ENCODE results near the gene NTMT1.
A peak's percentile ranks its signal among the peaks of the same experiment; 100 is the strongest.
"Not testable (repeated sequence)": the region's sequence is repeated elsewhere in the genome, so short reads cannot be mapped to it uniquely, and the experiment has no call there.

The NTMT1 gene

DNA sequence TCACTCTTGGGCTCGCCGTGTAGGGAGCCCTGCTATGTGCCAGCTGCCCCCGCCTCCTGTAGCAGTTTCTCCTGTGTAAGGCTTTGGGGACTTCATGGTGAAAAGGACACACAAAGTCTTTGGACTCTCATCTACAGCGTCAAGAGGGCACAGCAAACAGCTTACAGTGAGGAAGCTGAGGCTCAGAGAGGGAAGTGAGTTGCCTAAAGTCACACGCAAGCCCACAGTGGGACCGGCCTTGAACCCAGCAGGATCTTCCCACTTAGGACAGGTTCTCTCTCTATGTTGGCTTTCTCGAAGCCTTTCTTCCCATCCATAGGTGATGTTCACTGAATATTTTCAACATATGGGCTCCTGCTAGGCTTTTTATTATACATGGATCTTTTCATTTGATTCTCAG, 29.7 kb downstream of the NTMT1 start:
- DNase-seq, result no peak

DNA sequence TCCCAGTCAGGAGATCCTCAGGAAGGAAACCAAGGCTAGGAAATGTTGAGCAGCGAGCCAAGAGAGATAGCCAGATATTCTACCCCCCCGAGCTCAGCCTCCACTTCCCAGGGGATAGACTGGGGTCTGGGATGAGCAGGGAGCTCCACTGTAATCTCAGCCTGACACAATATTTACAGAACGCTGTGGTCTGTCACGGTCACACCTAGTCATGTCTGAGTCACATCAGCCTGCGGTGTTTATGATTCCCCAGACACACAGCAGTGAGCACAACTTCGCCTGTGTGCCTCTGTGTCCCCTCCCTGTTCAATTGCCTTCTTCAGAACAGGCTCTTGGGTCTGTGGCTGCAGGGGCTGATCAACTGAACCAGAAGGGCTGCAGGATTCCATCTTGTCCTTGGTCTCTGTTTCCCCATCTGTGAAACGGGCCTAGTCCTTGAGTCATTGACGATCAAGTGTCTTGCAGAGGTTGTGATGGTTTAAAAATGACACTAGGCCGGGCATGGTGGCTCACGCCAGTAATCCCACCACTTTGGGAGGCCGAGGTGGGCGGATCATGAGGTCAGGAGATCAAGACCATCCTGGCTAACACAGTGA, 30.9 kb downstream of the NTMT1 start:
- DNase-seq, result no peak

- DNase-seq, result no peak
These were observed 35.1 kb downstream of the NTMT1 start for GRCh38 chr9:129661029-129661428.

GRCh38 chr9:129662239-129662638, 36.3 kb downstream of the NTMT1 start:
- DNase-seq, result not testable (repeated sequence)

- no peak for DNase-seq
These were observed 38.9 kb downstream of the NTMT1 start for GRCh38 chr9:129664746-129665388.

DNA sequence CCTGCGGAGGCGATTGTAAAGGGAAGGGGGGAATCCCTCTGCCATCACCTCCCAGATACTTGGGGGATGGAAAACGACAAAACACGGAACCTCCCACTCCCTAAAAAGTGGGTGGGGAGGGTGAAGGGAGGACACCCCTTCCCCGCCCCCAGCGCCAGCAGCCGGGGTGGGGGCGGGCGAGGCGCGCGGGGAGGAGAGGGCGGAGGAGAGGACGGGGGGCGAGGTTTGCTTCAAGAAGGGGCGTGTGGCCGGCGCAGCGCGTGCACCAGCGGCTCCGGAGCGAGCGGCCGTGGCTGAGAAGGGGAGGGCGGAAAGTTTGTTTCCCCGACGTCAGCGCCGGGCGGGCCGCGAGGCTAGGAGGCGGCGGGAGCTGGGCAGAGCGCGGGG, 39.4 kb downstream of the NTMT1 start, which contains the start of gene PRRX2:
PRRX2 (plus strand) TSS at position 259 of the 387 bp plus-strand sequence. CDS start 221 bp downstream, outside the sequence.
- peak; percentile 6 for DNase-seq

DNA sequence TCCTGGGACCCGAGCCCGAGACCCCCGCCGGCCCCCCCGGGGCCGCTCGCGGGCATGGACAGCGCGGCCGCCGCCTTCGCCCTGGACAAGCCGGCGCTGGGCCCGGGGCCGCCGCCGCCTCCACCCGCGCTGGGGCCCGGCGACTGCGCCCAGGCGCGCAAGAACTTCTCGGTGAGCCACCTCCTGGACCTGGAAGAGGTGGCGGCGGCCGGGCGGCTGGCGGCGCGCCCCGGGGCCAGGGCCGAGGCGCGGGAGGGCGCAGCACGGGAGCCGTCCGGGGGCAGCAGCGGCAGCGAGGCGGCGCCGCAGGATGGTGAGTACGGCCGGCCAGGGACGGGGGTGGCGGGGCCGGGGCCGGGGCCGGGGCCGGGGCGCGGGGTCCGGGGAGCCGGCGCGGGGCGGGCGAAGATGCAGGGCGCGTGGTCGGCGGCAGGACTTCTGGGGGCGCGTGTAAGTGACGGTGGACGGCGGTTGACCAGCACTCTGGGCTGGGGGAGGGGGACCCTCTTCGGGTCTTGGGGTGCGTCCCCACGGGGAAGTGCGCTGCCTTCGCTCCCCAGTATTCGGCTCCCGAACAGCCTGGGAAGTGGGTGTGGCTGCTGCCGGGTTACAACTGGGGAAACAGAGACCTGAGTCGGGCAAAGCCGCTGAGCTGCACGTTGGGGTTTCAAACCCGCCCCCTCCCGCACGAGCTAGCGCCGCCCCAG, 40.0 kb downstream of the NTMT1 start:
- no peak for DNase-seq

DNA sequence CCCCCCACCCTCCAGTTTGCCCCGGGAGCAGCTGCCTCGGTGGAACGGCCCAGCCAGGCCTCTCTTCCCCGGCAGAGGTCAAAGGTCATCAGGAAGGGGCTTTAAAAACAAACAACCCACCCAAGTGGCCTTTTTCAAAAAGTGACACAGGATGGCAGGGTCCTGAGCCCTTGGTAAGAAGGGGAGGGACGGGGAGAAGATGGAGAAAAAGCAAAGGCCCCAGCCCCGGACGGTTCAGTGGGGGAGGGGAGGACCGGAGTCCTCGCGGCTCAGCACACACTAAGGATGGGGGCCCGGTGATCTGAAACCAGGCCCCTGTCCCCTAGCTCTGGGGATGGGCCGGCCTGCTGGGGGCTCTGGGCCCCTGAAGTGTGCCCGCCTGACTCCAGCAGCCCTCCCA, 40.6 kb downstream of the NTMT1 start:
- DNase-seq, result no peak

GRCh38 chr9:129667378-129667777, 41.4 kb downstream of the NTMT1 start:
- DNase-seq, result no peak

- DNase-seq, result no peak
These were observed 41.9 kb downstream of the NTMT1 start for GRCh38 chr9:129667850-129668249.

- no peak for DNase-seq
These were observed 43.3 kb downstream of the NTMT1 start for GRCh38 chr9:129669141-129669718.

- DNase-seq, result no peak
These were observed 44.0 kb downstream of the NTMT1 start for GRCh38 chr9:129669946-129670345.

DNA sequence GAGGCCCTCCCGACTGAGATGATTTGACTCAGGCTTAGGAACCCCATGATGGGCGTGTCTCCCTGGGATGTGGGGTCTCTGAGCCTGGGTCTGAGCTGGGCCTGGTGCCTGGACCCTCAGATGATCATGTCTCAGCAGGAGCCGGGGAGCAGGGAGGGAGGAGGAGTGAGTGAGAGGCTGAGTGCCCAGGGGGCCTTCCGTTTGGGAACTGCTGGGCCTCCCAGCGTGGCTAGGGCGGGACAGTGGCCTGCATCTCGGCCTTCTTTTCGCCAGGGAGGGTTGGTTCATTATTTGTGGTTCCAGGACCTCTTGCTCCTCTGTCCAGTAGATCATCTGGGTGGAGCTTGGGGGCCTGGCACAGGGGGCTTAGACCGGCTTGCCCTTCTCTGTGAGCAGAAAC, 45.1 kb downstream of the NTMT1 start:
- no peak for DNase-seq

- DNase-seq, result no peak
These were observed 45.6 kb downstream of the NTMT1 start for GRCh38 chr9:129671519-129671918.

GRCh38 chr9:129672702-129673101, 46.7 kb downstream of the NTMT1 start:
- DNase-seq, result no peak

DNA sequence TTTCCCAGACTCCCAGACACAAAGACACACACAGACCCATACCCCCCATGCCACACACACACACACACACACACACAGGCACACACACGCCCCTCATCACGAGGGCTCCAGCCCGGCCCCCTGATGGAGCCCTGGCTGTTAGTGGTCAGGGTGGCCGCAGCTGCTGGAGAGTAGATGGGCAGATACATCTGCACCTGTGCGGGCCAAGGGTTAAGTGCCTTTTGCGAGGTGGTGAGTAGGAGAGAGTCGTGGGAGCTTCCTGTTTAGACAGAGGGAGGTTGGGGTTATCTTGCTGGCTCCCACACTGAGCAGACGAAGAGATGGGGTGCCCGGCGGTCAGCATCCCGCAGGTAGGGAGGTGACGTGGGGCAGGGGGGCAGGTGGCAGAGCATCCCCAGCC, 47.6 kb downstream of the NTMT1 start:
- no peak for DNase-seq

DNA sequence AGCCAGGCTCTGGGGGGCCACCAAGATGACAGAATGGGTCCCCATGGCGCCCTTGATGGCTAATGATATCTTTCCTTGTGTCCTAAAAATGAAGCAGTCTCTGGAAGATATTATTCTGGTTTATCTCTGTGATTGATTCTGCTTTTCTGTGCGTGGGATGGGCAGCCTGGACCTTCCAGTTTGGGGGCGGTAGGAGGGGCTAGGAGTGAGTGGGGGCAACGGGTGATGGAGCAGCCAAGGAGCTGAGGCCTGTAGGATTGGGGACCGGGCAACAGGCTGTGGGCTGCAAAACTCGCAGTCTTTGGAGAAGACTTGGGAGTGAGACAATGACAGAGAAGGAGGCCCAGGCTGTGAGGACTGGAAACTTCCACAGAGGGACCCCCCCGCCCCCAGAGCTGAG, 48.3 kb downstream of the NTMT1 start:
- no peak for DNase-seq

DNA sequence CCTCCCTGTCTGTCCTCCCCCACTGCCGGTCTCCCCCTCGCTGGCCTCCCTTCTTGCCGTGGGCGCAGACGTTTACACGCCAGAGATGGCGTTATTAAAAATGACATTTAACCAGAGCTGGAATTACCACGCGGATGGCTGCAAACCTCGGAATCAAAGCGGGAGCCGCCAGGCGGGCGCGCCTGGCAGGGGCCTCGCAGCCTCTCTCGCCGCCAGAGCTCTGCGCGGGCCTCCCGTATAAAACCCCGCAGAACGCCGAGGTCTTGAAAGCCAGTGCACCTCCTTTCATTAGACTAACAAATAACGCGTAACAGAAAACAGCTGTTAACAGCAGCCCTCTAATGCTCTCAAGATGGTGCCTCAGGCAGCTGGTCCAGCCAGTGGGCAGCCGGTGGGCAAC, 49.7 kb downstream of the NTMT1 start:
- peak; percentile 3 for DNase-seq

- DNase-seq, result no peak
These were observed 50.3 kb downstream of the NTMT1 start for GRCh38 chr9:129676287-129676686.

DNA sequence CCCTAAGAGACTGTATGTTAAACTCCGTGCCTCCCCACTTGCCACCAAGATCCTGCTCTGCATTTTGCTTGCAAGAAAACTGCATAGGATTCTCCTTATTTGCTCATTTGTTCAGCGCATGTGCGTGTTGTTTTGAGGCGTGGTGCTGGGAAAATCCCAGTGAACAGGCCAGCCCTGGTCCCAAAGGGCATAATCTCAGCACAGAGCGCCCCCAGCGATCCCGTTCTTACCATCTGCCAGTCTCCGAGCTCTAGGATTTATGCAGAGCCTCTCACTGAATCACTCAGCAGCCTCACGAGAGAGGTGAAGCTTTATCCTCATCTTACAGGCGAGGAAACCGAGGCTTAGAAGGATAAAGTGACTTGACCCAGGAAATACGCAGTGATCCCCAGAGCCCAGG, 51.0 kb downstream of the NTMT1 start:
- DNase-seq, result no peak

DNA sequence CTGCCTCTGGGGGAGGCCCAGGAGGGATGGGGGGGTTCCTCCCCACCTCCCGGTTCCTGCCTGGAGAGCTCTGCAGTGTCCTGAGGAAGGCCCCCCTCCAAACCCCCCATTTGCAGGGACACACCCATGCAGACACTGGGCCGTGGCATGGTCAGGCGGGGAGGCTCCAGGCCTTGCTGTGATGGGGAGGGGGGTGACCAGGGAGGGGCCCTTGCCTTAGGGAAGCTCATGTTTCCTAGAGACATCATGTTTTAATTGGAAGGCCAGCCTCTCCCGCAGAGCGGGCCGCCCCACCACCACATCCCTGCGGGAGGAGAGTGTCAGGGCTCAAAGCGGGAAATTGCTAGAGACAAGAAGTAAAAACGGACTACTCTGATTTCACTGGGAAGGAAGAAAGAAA, 51.5 kb downstream of the NTMT1 start:
- DNase-seq, result no peak

GRCh38 chr9:129678844-129679243, 52.9 kb downstream of the NTMT1 start:
- no peak for DNase-seq

GRCh38 chr9:129679537-129679936, 53.6 kb downstream of the NTMT1 start:
- DNase-seq, result no peak

GRCh38 chr9:129681924-129682323, 56.0 kb downstream of the NTMT1 start:
- DNase-seq, result no peak

Measured in DMS79 treated with DMSO at 0.1 percent for 48 hours (cell line).